OCI-LY3 (cell line): Measurements from ENCODE around the gene ARHGAP15.

Experiments
- H2AFZ ChIP-seq: fragments of 200-600, 300-600 bp; shearing (Covaris generic); 2 replicates; pipeline ENCODE4 v1.6.0; 2014; ENCODE audit warnings: antibody characterized with exemption, low read depth, low read length
- H3K27ac ChIP-seq: fragments of 200-600, 300-600 bp; sonication (generic); 2 replicates; pipeline ENCODE4 v1.5.1; 2014; ENCODE audit warnings: mild to moderate bottlenecking, low read length, moderate library complexity, mixed read lengths
- H3K27me3 ChIP-seq: fragments of 200-600, 300-600 bp; sonication (generic); 2 replicates; pipeline ENCODE4 v1.6.1; 2014; ENCODE audit warnings: low read depth, low read length, mixed read lengths
- H3K36me3 ChIP-seq: fragments of 200-600, 300-600 bp; sonication (generic); replicated peaks from 2 replicates; pipeline ENCODE3; 2014; ENCODE audit warnings: low read depth, low read length, mixed read lengths
- H3K4me1 ChIP-seq: fragments of 300-600, 200-600 bp; sonication (generic); 2 replicates; pipeline ENCODE4 v1.6.1; 2014; ENCODE audit warnings: low read length, mixed read lengths
- H3K4me2 ChIP-seq: fragments of 200-600, 300-600 bp; sonication (generic); 2 replicates; pipeline ENCODE4 v1.6.1; 2014; ENCODE audit warnings: low read length, mixed read lengths
- H3K4me3 ChIP-seq: fragments of 300-600, 200-600 bp; sonication (generic); 2 replicates; pipeline ENCODE4 v1.5.1; 2014; ENCODE audit warnings: antibody characterized with exemption, mild to moderate bottlenecking, low read length, moderate library complexity
- H3K79me2 ChIP-seq: fragments of 300-600, 200-600 bp; shearing (Covaris generic); 2 replicates; pipeline ENCODE4 v1.6.1; 2014; ENCODE audit warnings: mild to moderate bottlenecking, low read length, mixed read lengths
- H3K9ac ChIP-seq: fragments of 300-600, 200-600 bp; shearing (Covaris generic); 2 replicates; pipeline ENCODE4 v1.6.0; 2014; ENCODE audit warnings: mild to moderate bottlenecking, low read length, moderate library complexity
- H3K9me3 ChIP-seq: fragments of 200-600, 300-600 bp; shearing (Covaris generic); 2 replicates; pipeline ENCODE4 v1.6.1; 2014; ENCODE audit warnings: low read length, mixed read lengths; ENCODE audit not compliant: insufficient read depth
- H4K20me1 ChIP-seq: fragments of 200-600, 300-600 bp; sonication (generic); 2 replicates; pipeline ENCODE4 v1.6.1; 2016; ENCODE audit warnings: low read length, mixed read lengths; ENCODE audit not compliant: insufficient read depth
- CTCF ChIP-seq: fragments of 200-600, 300-600 bp; sonication (generic); IDR thresholded peaks from 2 replicates; pipeline ENCODE4 v1.5.1; 2014; ENCODE audit warnings: antibody characterized with exemption, low read length, low read depth
- EZH2phosphoT487 ChIP-seq: fragments of 200-600 bp; shearing (Covaris generic); IDR thresholded peaks from 2 replicates; pipeline ENCODE4 v1.6.1; 2018; ENCODE audit warnings: antibody characterized with exemption, mixed run types, low read depth

Gene ARHGAP15

GRCh38 chr2:143742581-143742980 lies 613.4 kb downstream of the ARHGAP15 start:
- Histone ChIP-seq H3K9ac (no peak overlapping the region), H3K9me3 (no peaks in the 10 kb centered on the region), H3K79me2 (no peaks in the 10 kb centered on the region), H3K36me3 (no peaks in the 10 kb centered on the region), H4K20me1 (no peaks in the 10 kb centered on the region), H3K27ac (no peak overlapping the region), H3K4me3 (no peak overlapping the region), H3K4me1 (no peaks in the 10 kb centered on the region), H3K4me2 (no peak overlapping the region), H3K27me3 (no peaks in the 10 kb centered on the region), H2AFZ (no peak overlapping the region)
- TF ChIP-seq CTCF (no peak), EZH2phosphoT487 (no peak)

GRCh38 chr2:143744114-143744513 lies 614.9 kb downstream of the ARHGAP15 start:
- no peak overlapping the region for H2AFZ ChIP-seq
- H3K9me3 ChIP-seq = no peaks in the 10 kb centered on the region
- no peaks in the 10 kb centered on the region for H3K79me2 ChIP-seq
- no peak for TF ChIP-seq EZH2phosphoT487
- TF ChIP-seq CTCF = no peak
- no peaks in the 10 kb centered on the region for H3K4me1 ChIP-seq
- H3K4me3 ChIP-seq = no peak overlapping the region
- no peak overlapping the region for H3K9ac ChIP-seq
- H3K36me3 ChIP-seq = no peaks in the 10 kb centered on the region
- no peaks in the 10 kb centered on the region for H3K27me3 ChIP-seq
- H3K27ac ChIP-seq = no peak overlapping the region
- H4K20me1 ChIP-seq = no peaks in the 10 kb centered on the region
- no peak overlapping the region for H3K4me2 ChIP-seq

GRCh38 chr2:143745060-143745459 lies 615.8 kb downstream of the ARHGAP15 start:
- H3K9ac ChIP-seq = no peak overlapping the region
- H3K27me3 ChIP-seq = no peaks in the 10 kb centered on the region
- H3K27ac ChIP-seq = no peak overlapping the region
- H3K4me3 ChIP-seq = no peak overlapping the region
- H3K4me1 ChIP-seq = no peaks in the 10 kb centered on the region
- TF ChIP-seq CTCF (no peak), EZH2phosphoT487 (no peak)
- H3K4me2 ChIP-seq = no peak overlapping the region
- no peaks in the 10 kb centered on the region for H3K79me2 ChIP-seq
- no peaks in the 10 kb centered on the region for H3K36me3 ChIP-seq
- H2AFZ ChIP-seq = no peak overlapping the region
- no peaks in the 10 kb centered on the region for H3K9me3 ChIP-seq
- no peaks in the 10 kb centered on the region for H4K20me1 ChIP-seq

DNA sequence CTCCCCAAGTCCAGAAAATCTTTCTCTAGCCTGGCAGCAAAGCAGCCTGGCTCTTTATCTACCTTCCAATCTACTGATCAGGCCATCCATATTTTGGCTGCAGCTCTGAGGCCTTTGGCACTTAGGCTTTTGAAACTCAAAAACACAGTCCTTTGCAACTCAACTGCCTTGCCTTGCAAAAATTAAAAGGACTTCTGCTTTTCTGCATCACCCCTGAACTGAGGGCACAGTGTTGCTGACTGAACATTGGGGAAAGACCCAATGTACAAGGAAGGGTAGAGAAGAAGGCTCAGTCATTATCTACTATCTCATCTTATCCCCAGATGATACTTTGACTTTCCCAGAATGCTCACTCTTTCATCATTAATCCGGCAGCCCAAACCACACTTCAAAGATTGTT lies 625.5 kb downstream of the ARHGAP15 start:
- H3K9ac ChIP-seq = no peak overlapping the region

More for the DNA sequence above, 625.5 kb downstream of the ARHGAP15 start:
- Histone ChIP-seq H3K4me1 (peaks cover 9% of the 10 kb centered on the region), H3K27me3 (no peaks in the 10 kb centered on the region), H3K36me3 (peaks cover 3% of the 10 kb centered on the region), H3K4me2 (no peak overlapping the region), H3K79me2 (no peaks in the 10 kb centered on the region), H2AFZ (no peak overlapping the region), H4K20me1 (no peaks in the 10 kb centered on the region), H3K9me3 (no peaks in the 10 kb centered on the region), H3K27ac (no peak overlapping the region), H3K4me3 (no peak overlapping the region)
- TF ChIP-seq EZH2phosphoT487 (no peak), CTCF (no peak)
